Liver (tissue), 9 donors: ENCODE results near the gene DKK2. TPM values are rescaled to one million over a fixed set of nuclear protein-coding genes. Genes with fewer than 3 reads are reported as not detected.

ENCODE experiments used
- DNase-seq: peaks from one replicate; pipeline ENCODE4 v3.0.0-alpha.2; 2017; ENCODE audit warnings: low spot score
- H3K27ac ChIP-seq, 2 donors: one replicate each; pipeline ENCODE4 v1.7.0; 2013; ENCODE audit warnings: inconsistent platforms in 2 of 2, low read length in 2 of 2, control low read depth in 1 of 2, low read depth in 1 of 2, mild to moderate bottlenecking in 1 of 2
- H3K27me3 ChIP-seq, 4 donors: one replicate each; pipeline versions ENCODE4 v1.6.1 to v1.7.0; 2013; ENCODE audit warnings: low read length in 3 of 4, inconsistent platforms in 1 of 4, mild to moderate bottlenecking in 1 of 4, moderate library complexity in 1 of 4; ENCODE audit not compliant: control insufficient read depth in 4 of 4, insufficient read depth in 4 of 4
- H3K36me3 ChIP-seq, 4 donors: one replicate each; pipeline versions ENCODE4 v1.6.1 to v1.7.0; 2013; ENCODE audit warnings: low read length in 3 of 4, mild to moderate bottlenecking in 3 of 4, low read depth in 1 of 4, moderate library complexity in 1 of 4; ENCODE audit not compliant: control insufficient read depth in 4 of 4, insufficient read depth in 3 of 4
- H3K4me1 ChIP-seq, 4 donors: one replicate each; pipeline versions ENCODE4 v1.6.1 to v1.7.0; 2013; ENCODE audit warnings: low read length in 3 of 4, mild to moderate bottlenecking in 3 of 4, moderate library complexity in 1 of 4; ENCODE audit not compliant: control insufficient read depth in 4 of 4, insufficient read depth in 4 of 4
- H3K4me3 ChIP-seq, 3 donors: one replicate each; pipeline versions ENCODE4 v1.6.1 to v1.7.0; 2013; ENCODE audit warnings: low read length in 3 of 3, control low read depth in 1 of 3, low read depth in 1 of 3, mild to moderate bottlenecking in 1 of 3
- H3K9ac ChIP-seq, 2 donors: one replicate each; pipeline ENCODE4 v1.7.0; 2013; ENCODE audit warnings: low read length in 2 of 2, mild to moderate bottlenecking in 2 of 2, moderate library complexity in 2 of 2, control low read depth in 1 of 2, low read depth in 1 of 2
- H3K9me3 ChIP-seq, 4 donors: one replicate each; pipeline versions ENCODE4 v1.6.1 to v1.7.0; 2013; ENCODE audit warnings: low read length in 3 of 4; ENCODE audit not compliant: control insufficient read depth in 4 of 4
- ATF3 ChIP-seq: IDR thresholded peaks from 2 replicates; pipeline ENCODE4 v1.6.1; 2016; ENCODE audit warnings: antibody characterized with exemption
- CTCF ChIP-seq: fragments of 150-350 bp; IDR thresholded peaks from 2 replicates; pipeline ENCODE4 v1.5.1; 2017; ENCODE audit warnings: improper control_type of control experiment, low read depth, low read length; ENCODE audit not compliant: missing input control
- EGR1 ChIP-seq, 2 donors: IDR thresholded peaks; 2 replicates each; pipeline ENCODE4 v1.6.1; 2016 to 2018; ENCODE audit warnings: antibody characterized with exemption in 2 of 2, low read depth in 2 of 2
- FOXA2 ChIP-seq: IDR thresholded peaks from 2 replicates; pipeline ENCODE4 v1.6.1; 2016; ENCODE audit warnings: antibody characterized with exemption
- GABPA ChIP-seq, 2 donors: IDR thresholded peaks in 1 of 2; conservative IDR thresholded peaks in 1 of 2; 2 replicates each; pipeline ENCODE4 v1.6.1; 2016; ENCODE audit warnings: antibody characterized with exemption in 2 of 2, mild to moderate bottlenecking in 1 of 2, moderate library complexity in 1 of 2
- HNF4A ChIP-seq, 2 donors: conservative IDR thresholded peaks; 2 replicates each; pipeline ENCODE4 v1.6.1; 2016; ENCODE audit warnings: antibody characterized with exemption in 2 of 2, mild to moderate bottlenecking in 2 of 2
- HNF4G ChIP-seq: IDR thresholded peaks from 2 replicates; pipeline ENCODE4 v1.6.1; 2016; ENCODE audit warnings: antibody characterized with exemption
- JUND ChIP-seq, 2 donors: IDR thresholded peaks; 2 replicates each; pipeline ENCODE4 v1.6.1; 2016; ENCODE audit warnings: antibody characterized with exemption in 2 of 2
- MAX ChIP-seq: IDR thresholded peaks from 2 replicates; pipeline ENCODE4 v1.6.1; 2016; ENCODE audit warnings: antibody characterized with exemption
- REST ChIP-seq: IDR thresholded peaks from 2 replicates; pipeline ENCODE4 v1.6.1; 2016; ENCODE audit warnings: antibody characterized with exemption, mild to moderate bottlenecking
- RXRA ChIP-seq, 2 donors: IDR thresholded peaks; 2 replicates each; pipeline ENCODE4 v1.6.1; 2017 to 2018; ENCODE audit warnings: antibody characterized with exemption in 2 of 2, mild to moderate bottlenecking in 1 of 2
- TAF1 ChIP-seq: conservative IDR thresholded peaks from 2 replicates; pipeline ENCODE4 v1.6.1; 2016; ENCODE audit warnings: antibody characterized with exemption, mild to moderate bottlenecking
- YY1 ChIP-seq: IDR thresholded peaks from 2 replicates; pipeline ENCODE4 v1.6.1; 2016; ENCODE audit warnings: antibody characterized with exemption, mild to moderate bottlenecking
- ZBTB33 ChIP-seq: IDR thresholded peaks from 2 replicates; pipeline ENCODE4 v1.6.1; 2016; ENCODE audit warnings: antibody characterized with exemption
- WGBS: extraction: QIAGEN DNeasy Blood & Tissue Kit; methylation state at CpG from one replicate; pipeline ENCODE4 v1.1.7; 2013; 5-methylcytosine and 5-hydroxymethylcytosine counted together
- polyA plus RNA-seq, 2 donors: library from polyadenylated mRNA; stranded (reverse) in 1 of 2; unstranded in 1 of 2; fragments of 200-250 nt in 1 of 2; fragments of >200 nt in 1 of 2; fragmentation: Nextera tagmentation in 1 of 2; extraction: Ambion mirVana in 1 of 2; gene quantifications; one replicate each; pipeline versions ENCODE4 v1.2.1 to v1.2.3, GENCODE V29; 2013 to 2015
- total RNA-seq, 2 donors: library from RNA; depleted of rRNA; stranded (reverse); fragments of >200 nt; gene quantifications; one replicate each; pipeline ENCODE4 v1.2.3, GENCODE V29; 2014
- donor health status: healthy.
- donor health status: healthy.
- donor health status: healthy.
- donor health status: healthy.
- donor health status: healthy.

Gene DKK2
- under 1 TPM; 0.23 to 0.33 TPM for total RNA-seq
- polyA plus RNA-seq, result under 1 TPM; 0.07 to 0.18 TPM

GRCh38 chr4:107035819-107036583 lies at the start of gene DKK2:
TSS of gene DKK2 (minus strand) at chr4:107036313. CDS start at chr4:107035591, 722 bp downstream.
- TF ChIP-seq FOXA2 (no peak), RXRA (IDR thresholded peaks at IDR 0.05) (no peak), ZBTB33 (no peak), ATF3 (no peak), REST (no peak), HNF4G (no peak)
- Histone ChIP-seq H3K9ac (no peak within 1 kb of the TSS), H3K9me3 (no peaks in the 10 kb centered on the region), H3K36me3 (no peaks in the 10 kb centered on the region), H3K27me3 (peaks cover 4 to 11% (median 8%) of the 10 kb centered on the region in 4 donors), H3K4me1 (peaks cover 4 to 18% (median 10%) of the 10 kb centered on the region in 4 donors), H3K4me3 (peak within 1 kb of the TSS in 1 of 3 donors; percentile 13), H3K27ac (no peak within 1 kb of the TSS)
- no peak for DNase-seq
- 5% methylated on average over 40 of the region's 40 CpGs for WGBS

GRCh38 chr4:107077192-107077591 lies 41.1 kb upstream of the DKK2 start:
- no peak for DNase-seq
- no peak overlapping the region for H3K4me3 ChIP-seq
- no peaks in the 10 kb centered on the region for H3K36me3 ChIP-seq
- H3K27me3 ChIP-seq, result no peaks in the 10 kb centered on the region
- H3K27ac ChIP-seq, result no peak overlapping the region
- no peaks in the 10 kb centered on the region for H3K9me3 ChIP-seq
- no peaks in the 10 kb centered on the region for H3K4me1 ChIP-seq
- WGBS, result 72% methylated on average over 4 of the region's 4 CpGs
- no peak overlapping the region for H3K9ac ChIP-seq
- TF ChIP-seq YY1 (no peak), CTCF (no peak), MAX (no peak), REST (no peak), RXRA (IDR thresholded peaks at IDR 0.05) (no peak), EGR1 (IDR thresholded peaks at IDR 0.05; ENCODE audit: low read depth in 2 of 2) (no peak), HNF4G (no peak), GABPA (IDR thresholded peaks at IDR 0.05 in 1 of 2, conservative IDR thresholded peaks at IDR 0.05 in 1 of 2) (no peak), TAF1 (no peak), FOXA2 (no peak), ATF3 (no peak), HNF4A (conservative IDR thresholded peaks at IDR 0.05) (no peak), JUND (IDR thresholded peaks at IDR 0.05) (no peak), ZBTB33 (no peak)
